Measurements from ENCODE around the gene ZG16B. TPM values are rescaled to one million over a fixed set of nuclear protein-coding genes. Genes with fewer than 3 reads are reported as not detected.

Gene ZG16B
- total and polyA plus RNA-seq, 2 donors, result 2.4 to 5.1 TPM

DNA sequence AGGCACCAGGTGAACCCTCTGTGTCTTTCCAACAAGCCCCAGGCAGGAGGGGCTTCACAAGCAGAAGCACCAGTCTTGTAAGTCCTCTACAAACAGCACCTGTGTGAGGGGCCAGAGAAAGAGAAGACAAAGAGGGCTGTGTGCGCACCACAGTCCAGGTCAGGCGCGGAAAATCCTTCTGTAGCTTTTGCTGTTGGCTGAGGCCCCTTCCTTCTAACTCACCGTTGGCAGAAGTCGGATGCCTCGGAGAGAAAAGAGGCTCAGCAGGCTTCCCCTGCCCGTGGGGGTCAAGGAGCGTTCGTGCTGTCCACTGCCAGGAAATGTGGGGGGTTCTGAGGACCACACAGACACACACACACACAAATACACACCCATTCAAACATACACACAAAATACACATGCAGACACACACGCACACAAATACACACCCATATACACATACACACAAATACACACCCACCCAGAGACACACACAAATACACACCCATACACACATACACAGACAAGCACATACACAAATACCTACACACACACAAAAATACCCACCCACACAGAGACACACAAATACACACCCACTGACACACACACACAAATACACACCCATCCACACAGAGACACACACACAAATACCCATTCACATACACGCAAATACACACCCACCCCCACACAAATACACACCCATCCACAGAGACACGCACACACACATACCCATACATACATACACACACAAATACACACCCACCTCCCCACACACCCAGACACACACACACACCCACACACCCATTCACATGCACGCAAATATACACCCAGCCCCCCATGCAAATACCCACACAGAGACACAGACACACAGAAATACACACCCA, 6.8 kb downstream of the ZG16B start:
- Histone ChIP-seq H3K4me3 (ENCODE audit: low read depth, low read length) (no peak overlapping the region), H3K36me3 (ENCODE audit: insufficient read depth) (no peaks in the 10 kb centered on the region), H3K27ac (ENCODE audit: low read depth) (no peak overlapping the region), H3K4me1 (ENCODE audit: insufficient read depth) (no peaks in the 10 kb centered on the region)
- DNase-seq (ENCODE audit: extremely low spot score), result no peak
- WGBS, result 63% methylated on average over 13 of the region's 13 CpGs

DNA sequence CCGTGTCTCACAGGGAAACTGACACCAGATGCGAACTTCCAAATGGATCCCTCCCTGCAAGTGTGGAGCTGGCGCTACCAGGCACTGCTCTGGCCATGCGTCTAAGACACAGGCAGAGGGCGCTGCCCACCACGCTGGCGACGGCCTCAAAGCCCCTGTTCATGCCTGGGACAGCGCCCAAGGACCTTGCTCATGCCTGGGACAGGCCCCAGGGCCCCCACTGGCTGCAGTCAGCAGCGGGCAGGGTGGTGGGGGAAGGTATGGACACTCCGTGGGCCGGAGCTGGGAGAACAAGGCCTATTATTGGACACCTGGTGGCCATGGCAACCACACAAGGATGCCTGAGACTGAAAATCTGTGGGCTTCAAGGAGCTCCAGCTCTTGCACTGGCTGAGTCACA, 8.8 kb downstream of the ZG16B start:
- WGBS, result 4% methylated on average over 12 of the region's 12 CpGs
- Histone ChIP-seq H3K4me1 (ENCODE audit: insufficient read depth) (no peaks in the 10 kb centered on the region), H3K27ac (ENCODE audit: low read depth) (no peak overlapping the region), H3K36me3 (ENCODE audit: insufficient read depth) (no peaks in the 10 kb centered on the region), H3K4me3 (ENCODE audit: low read depth, low read length) (no peak overlapping the region)
- no peak for DNase-seq (ENCODE audit: extremely low spot score)

DNA sequence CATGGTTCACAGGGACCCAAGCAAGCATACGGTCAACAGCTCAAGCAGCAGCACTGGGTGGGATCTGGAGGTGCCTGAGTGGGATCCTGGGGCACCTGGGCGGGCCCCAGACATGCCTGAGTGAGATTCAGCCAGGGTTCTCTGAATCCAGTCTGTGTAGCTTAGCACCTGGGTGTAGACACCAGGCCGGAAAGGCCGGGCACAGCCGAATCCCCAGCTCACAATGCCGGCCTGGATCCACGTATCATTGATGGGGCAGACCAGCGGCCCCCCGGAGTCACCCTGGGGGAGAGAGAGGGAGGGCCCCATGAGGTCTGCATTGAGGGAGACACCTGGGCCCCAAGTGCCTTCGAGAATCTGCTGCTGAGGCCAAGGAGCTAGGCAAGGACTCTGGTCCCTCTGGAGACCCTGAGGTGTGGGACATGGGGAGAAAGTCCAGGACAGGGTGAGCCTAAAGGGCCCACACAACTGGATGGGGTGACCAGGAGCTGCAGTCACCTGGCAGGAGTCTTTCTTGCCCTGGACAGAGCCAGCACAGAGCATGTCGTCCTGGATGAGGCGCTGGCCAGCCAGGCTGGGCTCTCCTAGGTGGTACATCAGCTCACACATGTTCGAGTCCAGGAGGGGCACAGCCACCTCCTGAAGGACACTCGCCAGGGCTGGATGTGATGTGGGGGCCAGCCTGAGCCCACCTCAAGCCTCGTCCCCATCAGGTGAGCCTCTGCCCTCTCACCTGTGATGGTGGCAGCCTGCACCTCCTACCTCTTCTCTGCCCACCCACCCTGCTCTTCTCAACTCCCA, 9.7 kb downstream of the ZG16B start:
- Histone ChIP-seq H3K36me3 (ENCODE audit: insufficient read depth) (no peaks in the 10 kb centered on the region), H3K4me3 (ENCODE audit: low read depth, low read length) (no peak overlapping the region), H3K27ac (ENCODE audit: low read depth) (no peak overlapping the region), H3K4me1 (ENCODE audit: insufficient read depth) (no peaks in the 10 kb centered on the region)
- DNase-seq (ENCODE audit: extremely low spot score), result no peak
- 78% methylated on average over 15 of the region's 15 CpGs for WGBS

DNA sequence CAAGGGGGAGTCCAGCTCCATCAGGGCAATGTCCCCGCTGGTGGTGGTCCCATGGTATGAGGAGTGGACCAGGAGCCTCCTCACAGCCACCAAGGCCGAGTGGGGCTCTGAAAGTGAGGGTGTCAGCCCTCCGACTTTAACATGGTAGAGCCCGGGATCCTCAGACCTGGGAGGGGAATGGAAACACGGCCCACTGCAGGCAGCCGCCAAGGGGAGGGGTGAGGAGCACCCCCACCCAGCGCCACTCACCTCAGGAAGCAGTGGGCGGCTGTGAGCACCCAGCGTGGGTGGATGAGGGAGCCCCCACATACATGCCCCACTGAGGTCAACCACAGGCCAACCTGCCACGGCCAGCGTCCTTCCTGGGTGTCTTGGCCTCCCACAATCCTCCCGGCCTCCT, 10.8 kb downstream of the ZG16B start:
- H3K27ac ChIP-seq (ENCODE audit: low read depth), result no peak overlapping the region
- H3K4me3 ChIP-seq (ENCODE audit: low read depth, low read length), result no peak overlapping the region
- no peaks in the 10 kb centered on the region for H3K4me1 ChIP-seq (ENCODE audit: insufficient read depth)
- no peak for DNase-seq (ENCODE audit: extremely low spot score)
- H3K36me3 ChIP-seq (ENCODE audit: insufficient read depth), result no peaks in the 10 kb centered on the region
- 82% methylated on average over 12 of the region's 12 CpGs for WGBS

DNA sequence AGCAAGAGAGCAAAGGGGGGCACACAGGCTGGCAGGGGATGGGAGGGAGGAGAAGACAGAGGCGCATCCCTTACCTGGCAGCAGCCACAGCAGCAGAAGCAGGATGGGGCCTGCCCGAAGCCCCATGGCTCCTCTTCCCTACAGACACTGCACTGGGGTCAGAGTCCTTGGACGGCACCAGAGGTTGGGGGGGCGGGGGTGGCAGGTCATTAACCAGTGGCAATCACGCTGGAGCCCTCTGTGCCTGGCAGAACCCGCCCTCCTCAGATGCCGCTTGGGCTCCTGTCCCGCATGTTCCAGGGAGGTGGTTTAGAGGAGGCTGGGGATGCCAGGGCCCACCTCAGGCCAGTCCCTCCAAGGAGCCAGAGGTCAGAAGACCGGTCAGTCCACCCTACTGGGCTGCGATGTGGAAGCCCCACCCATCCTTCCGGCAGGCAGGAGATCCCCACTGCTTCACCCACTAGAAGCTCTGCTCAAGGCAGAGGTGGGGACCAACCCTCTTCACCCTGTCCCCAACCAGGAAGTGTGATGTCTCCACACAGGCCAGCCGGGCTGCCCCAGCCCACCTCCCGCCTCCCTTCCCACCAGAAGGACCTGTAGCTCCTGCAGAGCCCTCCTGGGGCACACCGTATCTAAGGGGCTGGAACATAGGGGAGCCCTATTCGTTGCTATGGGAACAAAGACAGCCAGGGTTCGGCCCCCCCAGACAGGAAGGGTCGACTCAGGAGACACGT, 11.7 kb downstream of the ZG16B start:
- Histone ChIP-seq H3K4me1 (ENCODE audit: insufficient read depth) (no peaks in the 10 kb centered on the region), H3K4me3 (ENCODE audit: low read depth, low read length) (no peak overlapping the region), H3K27ac (ENCODE audit: low read depth) (no peak overlapping the region), H3K36me3 (ENCODE audit: insufficient read depth) (no peaks in the 10 kb centered on the region)
- no peak for DNase-seq (ENCODE audit: extremely low spot score)
- 81% methylated on average over 18 of the region's 18 CpGs for WGBS

DNA sequence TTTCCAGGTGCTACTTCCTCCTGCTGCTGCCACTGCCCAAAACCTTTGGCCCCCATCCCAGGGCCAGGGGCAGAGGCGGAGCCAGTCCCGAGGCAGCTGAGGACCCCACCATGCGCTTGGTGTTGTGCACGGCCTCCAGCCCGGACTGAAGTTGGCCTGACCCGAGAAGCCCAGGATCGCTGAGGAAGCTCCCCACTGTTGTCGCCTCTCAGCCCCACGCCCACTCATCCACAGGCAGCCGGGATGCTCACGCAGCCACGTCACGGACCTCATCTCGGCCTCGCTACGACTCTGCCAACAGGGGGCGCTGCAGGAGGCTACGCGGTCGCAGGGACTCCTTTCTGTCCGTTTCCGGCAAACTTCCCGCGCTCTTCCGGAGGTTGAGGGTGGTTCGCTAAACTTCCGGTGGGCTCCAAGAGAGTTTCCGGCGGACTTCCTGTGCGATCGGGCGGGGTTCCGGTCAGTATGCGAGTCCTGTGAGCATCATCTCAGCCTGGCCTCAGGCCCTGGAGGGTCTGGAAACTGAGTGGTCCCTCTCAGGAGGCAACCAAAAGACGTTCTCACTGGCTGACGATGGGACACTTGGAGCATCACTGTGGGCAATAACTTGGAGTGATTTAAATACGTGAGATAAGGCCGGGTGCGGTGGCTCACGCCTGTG, 12.4 kb downstream of the ZG16B start:
- DNase-seq (ENCODE audit: extremely low spot score), result no peak
- Histone ChIP-seq H3K4me3 (ENCODE audit: low read depth, low read length) (no peak overlapping the region), H3K27ac (ENCODE audit: low read depth) (no peak overlapping the region), H3K36me3 (ENCODE audit: insufficient read depth) (no peaks in the 10 kb centered on the region), H3K4me1 (ENCODE audit: insufficient read depth) (no peaks in the 10 kb centered on the region)
- 44% methylated on average over 40 of the region's 40 CpGs for WGBS

DNA sequence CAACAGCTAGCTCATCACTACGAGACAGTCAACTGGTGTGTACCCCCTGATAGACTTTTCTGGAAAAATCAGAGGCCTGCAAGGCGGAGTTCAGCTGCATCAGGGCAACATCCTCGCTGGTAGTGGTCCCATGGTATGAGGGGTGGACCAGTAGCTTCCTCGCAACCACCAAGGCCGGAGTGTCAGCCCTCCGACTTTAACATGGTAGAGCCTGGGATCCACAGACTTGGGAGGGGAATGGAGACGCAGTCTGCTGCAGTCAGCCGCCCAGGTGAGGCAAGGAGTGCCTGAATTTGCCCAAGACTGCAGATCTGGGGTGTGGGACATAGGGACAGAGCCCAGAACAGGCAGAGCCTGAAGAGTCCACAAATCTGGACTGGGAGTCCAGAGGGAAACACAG, 13.4 kb downstream of the ZG16B start:
- WGBS, result 82% methylated on average over 8 of the region's 8 CpGs
- Histone ChIP-seq H3K36me3 (ENCODE audit: insufficient read depth) (no peaks in the 10 kb centered on the region), H3K4me1 (ENCODE audit: insufficient read depth) (no peaks in the 10 kb centered on the region), H3K27ac (ENCODE audit: low read depth) (no peak overlapping the region), H3K4me3 (ENCODE audit: low read depth, low read length) (no peak overlapping the region)
- no peak for DNase-seq (ENCODE audit: extremely low spot score)

DNA sequence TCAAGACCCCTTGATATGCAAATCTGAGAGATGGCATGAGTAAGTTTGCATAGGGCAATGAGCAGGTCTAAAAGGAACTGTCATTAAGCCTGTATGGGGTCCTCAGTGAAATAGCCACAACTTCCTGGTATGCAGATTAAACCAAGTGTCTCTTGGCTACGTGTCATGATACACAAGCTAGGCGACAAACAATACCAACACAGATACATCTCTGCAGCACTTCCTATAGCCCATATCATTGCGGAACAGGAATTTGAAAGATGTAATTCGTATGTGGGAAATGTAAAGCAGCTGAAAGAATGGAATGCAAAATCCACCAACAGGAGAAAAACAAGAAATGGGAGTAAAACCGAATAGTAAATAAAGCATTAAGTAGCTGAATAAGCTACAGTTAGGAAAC, 15.0 kb downstream of the ZG16B start:
- Histone ChIP-seq H3K36me3 (ENCODE audit: insufficient read depth) (no peaks in the 10 kb centered on the region), H3K27ac (ENCODE audit: low read depth) (no peak overlapping the region), H3K4me1 (ENCODE audit: insufficient read depth) (no peaks in the 10 kb centered on the region), H3K4me3 (ENCODE audit: low read depth, low read length) (no peak overlapping the region)
- WGBS, result 58% methylated on average over 5 of the region's 5 CpGs
- no peak for DNase-seq (ENCODE audit: extremely low spot score)

DNA sequence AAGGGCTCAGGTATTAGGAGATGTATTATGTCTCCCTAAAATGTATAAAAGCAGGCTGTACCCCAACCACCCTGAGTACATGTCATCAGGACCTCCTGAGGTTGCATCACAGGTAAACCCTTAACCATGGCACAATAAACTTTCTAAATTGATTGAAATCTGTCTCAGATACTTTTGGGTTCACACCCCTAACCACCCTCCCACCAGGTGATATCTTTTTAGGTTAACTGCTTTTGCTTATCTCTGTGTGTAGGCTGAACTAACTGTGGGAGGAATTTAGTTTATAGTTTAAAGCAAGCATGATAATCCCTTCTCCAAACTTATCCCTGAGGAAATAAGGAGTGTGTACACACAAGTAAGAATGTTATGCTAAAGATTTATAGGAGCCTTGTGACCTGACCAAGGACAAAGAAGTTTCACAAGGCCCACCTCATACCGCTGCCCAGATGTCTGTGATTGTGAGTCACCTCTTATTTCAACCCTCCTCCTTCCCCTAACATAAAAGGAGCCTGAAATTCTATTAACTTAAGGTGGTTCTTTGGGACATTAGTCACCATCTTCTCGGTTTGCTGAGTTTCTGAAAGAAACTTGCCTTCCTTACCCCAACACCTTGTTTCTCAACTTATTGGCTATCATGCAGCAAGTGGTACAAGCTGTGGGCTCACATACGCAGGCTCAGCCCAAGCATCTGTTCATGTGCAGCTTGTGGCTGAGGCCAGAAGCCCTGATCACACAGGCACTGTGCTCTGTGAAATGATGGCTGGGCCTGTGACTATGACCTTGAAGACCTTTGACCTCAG, 16.6 kb downstream of the ZG16B start:
- Histone ChIP-seq H3K36me3 (ENCODE audit: insufficient read depth) (no peaks in the 10 kb centered on the region), H3K27ac (ENCODE audit: low read depth) (no peak overlapping the region), H3K4me1 (ENCODE audit: insufficient read depth) (no peaks in the 10 kb centered on the region), H3K4me3 (ENCODE audit: low read depth, low read length) (no peak overlapping the region)
- DNase-seq (ENCODE audit: extremely low spot score), result no peak
- 41% methylated on average over 3 of the region's 3 CpGs for WGBS

DNA sequence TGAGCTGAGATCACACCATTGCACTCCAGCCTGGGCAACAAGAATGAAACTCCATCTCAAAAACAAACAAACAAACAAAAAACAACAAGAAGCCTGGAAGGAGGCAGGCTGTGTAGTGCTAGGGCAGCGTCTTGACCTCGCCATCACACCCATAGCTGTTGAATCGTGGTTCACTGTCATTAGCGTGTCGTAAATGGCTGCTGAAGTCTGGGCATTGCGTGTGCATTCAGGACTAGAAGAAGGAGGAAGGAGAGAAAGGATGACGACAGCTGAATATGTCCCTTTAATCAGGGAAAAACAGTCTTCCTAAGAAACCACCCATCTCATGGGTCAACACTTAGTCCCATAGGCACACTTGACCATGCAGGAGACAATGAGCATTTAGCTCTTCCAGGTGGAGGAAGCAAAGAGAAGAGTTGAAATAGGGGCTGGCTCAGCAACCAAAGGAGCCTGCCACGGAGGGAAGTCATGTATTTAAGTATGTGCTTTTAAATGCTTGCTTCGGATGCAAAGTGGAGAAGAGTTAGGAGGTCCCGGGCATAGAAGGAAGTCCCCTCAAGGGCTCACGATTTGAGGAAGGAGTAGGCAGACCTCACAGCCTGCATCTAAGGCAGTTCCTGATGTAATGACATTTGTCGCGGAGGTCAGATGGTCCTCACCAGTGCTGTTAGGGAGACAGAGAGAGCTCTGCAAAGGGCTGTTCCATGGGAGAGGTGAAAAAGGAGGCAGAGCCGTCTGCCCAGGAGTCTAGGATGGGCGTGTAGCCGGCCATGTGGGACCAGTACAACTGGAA, 19.0 kb downstream of the ZG16B start:
- 72% methylated on average over 16 of the region's 16 CpGs for WGBS
- Histone ChIP-seq H3K4me3 (ENCODE audit: low read depth, low read length) (no peak overlapping the region), H3K27ac (ENCODE audit: low read depth) (no peak overlapping the region), H3K4me1 (ENCODE audit: insufficient read depth) (no peaks in the 10 kb centered on the region), H3K36me3 (ENCODE audit: insufficient read depth) (no peaks in the 10 kb centered on the region)
- DNase-seq (ENCODE audit: extremely low spot score), result no peak

DNA sequence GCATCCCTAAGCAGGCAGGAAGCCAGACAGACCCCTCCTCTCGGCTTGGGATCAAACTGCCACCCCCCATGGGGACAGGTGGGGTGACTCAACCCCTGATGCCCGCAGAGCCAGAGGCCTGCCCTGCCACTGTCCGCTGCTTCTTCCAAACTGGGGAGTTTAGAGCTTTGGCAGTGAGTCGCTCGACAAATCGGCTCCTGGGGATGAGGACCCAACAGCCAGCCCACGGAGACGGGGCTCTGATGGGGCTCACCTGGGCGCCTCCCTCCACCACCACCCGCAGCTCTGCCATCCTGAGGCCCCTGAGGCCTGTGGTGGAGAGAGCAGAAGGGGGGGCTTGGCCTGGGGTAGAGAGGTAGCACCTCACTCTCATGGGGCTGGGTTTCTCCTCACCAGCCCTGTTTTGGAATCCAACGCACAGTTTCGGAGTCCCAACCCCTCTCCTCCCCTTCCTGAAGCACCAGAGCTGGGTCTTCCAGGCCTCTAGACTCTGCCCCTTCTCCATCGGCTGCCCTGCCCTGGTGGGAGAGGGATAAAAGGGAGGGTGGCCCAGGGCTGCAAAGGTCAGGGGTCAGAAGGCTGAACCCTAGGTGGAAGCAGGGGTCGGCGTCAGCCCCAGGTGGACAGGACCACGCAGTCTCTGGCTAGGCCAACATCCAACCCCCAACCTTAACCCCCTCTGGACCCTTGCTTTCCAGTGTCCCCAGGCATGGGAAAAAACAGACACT, 22.1 kb downstream of the ZG16B start:
- DNase-seq (ENCODE audit: extremely low spot score), result no peak
- WGBS, result 89% methylated on average over 16 of the region's 16 CpGs

More for the DNA sequence above, 22.1 kb downstream of the ZG16B start:
- H3K4me1 ChIP-seq (ENCODE audit: insufficient read depth), result no peaks in the 10 kb centered on the region
- H3K27ac ChIP-seq (ENCODE audit: low read depth), result no peak overlapping the region
- no peaks in the 10 kb centered on the region for H3K36me3 ChIP-seq (ENCODE audit: insufficient read depth)
- H3K4me3 ChIP-seq (ENCODE audit: low read depth, low read length), result no peak overlapping the region

All from urinary bladder (tissue), 4 donors.